ENCODE measurements around the gene TMC1.

- no peak for TF ChIP-seq CTCF (conservative IDR thresholded peaks at IDR 0.05)
- TF ChIP-seq ZFX (IDR thresholded peaks at IDR 0.05) = no peak
Observed at GRCh38 chr9:72589667-72590521, 68.5 kb downstream of the TMC1 start.
